PFSK-1 (cell line): ENCODE results near the gene GNG8. TPM values are rescaled to one million over a fixed set of nuclear protein-coding genes. Genes with fewer than 3 reads are reported as not detected.

Source experiments
- FOXP2 ChIP-seq: optimal IDR thresholded peaks from 2 replicates; pipeline ENCODE3; 2011; ENCODE audit warnings: borderline replicate concordance, control low read depth, inconsistent platforms; ENCODE audit not compliant: insufficient read depth; ENCODE audit errors: extremely low read length, extremely low read depth
- POLR2AphosphoS5 ChIP-seq: IDR thresholded peaks from 2 replicates; pipeline ENCODE4 v1.6.1; 2012; ENCODE audit warnings: low read depth, mild to moderate bottlenecking, control low read depth, low read length, moderate library complexity
- REST ChIP-seq, 2 experiments: IDR thresholded peaks; 2 replicates each; pipeline versions ENCODE4 v1.6.1 to v1.8.0; 2011 to 2012; ENCODE audit warnings: low read depth in 2 of 2, low read length in 2 of 2, control low read depth in 1 of 2, inconsistent platforms in 1 of 2, mild to moderate bottlenecking in 1 of 2, moderate library complexity in 1 of 2; ENCODE audit not compliant: insufficient read depth in 1 of 2
- SIN3A ChIP-seq: IDR thresholded peaks from 2 replicates; pipeline ENCODE4 v1.6.1; 2012; ENCODE audit warnings: mild to moderate bottlenecking, low read length, moderate library complexity, borderline replicate concordance; ENCODE audit not compliant: insufficient read depth
- TAF1 ChIP-seq: IDR thresholded peaks from 2 replicates; pipeline ENCODE4 v1.6.1; 2012; ENCODE audit warnings: low read length, control low read depth, borderline replicate concordance; ENCODE audit not compliant: insufficient read depth
- polyA plus RNA-seq: library from polyadenylated mRNA; unstranded; fragments of >200 nt; gene quantifications from one replicate; pipeline ENCODE4 v1.2.1, GENCODE V29; 2012; ENCODE audit warnings: low read depth, missing spikeins; ENCODE audit not compliant: insufficient read length

The GNG8 gene
- polyA plus RNA-seq, result 1.5 TPM

- TF ChIP-seq TAF1 (no peak), FOXP2 (no peak), POLR2AphosphoS5 (no peak), SIN3A (no peak), REST (IDR thresholded peaks at IDR 0.05; ENCODE audit: insufficient read depth in 1 of 2, low read depth in 2 of 2, low read length in 2 of 2) (no peak)
Observed at GRCh38 chr19:46635920-46636761, at the start of gene GNG8. GNG8 (minus strand) TSS chr19:46636202; CDS start chr19:46634682, 1,520 bp downstream.

GRCh38 chr19:46685189-46685588 lies 49.2 kb upstream of the GNG8 start:
- TF ChIP-seq REST (IDR thresholded peaks at IDR 0.05; ENCODE audit: insufficient read depth in 1 of 2, low read depth in 2 of 2, low read length in 2 of 2) (no peak), POLR2AphosphoS5 (no peak), TAF1 (no peak), FOXP2 (no peak), SIN3A (no peak)

GRCh38 chr19:46678110-46678732 lies 42.2 kb upstream of the GNG8 start:
- TF ChIP-seq FOXP2 (no peak), REST (IDR thresholded peaks at IDR 0.05; ENCODE audit: insufficient read depth in 1 of 2, low read depth in 2 of 2, low read length in 2 of 2) (no peak)

- no peak for TF ChIP-seq SIN3A
- TF ChIP-seq REST (IDR thresholded peaks at IDR 0.05; ENCODE audit: insufficient read depth in 1 of 2, low read depth in 2 of 2, low read length in 2 of 2), result no peak
- TF ChIP-seq TAF1, result no peak
- no peak for TF ChIP-seq FOXP2
- TF ChIP-seq POLR2AphosphoS5, result no peak
Observed at GRCh38 chr19:46674416-46675178, 38.6 kb upstream of the GNG8 start.
